ENCODE measurements around the gene LCE3D. TPM values are rescaled to one million over a fixed set of nuclear protein-coding genes. Genes with fewer than 3 reads are reported as not detected.
"Not testable (repeated sequence)": the region's sequence is repeated elsewhere in the genome, so short reads cannot be mapped to it uniquely, and the experiment has no call there.

Gene LCE3D
- polyA plus RNA-seq, 1 donor from 2014 or later, result not detected

GRCh38 chr1:152565115-152565514 is 15.2 kb downstream of the LCE3D start:
- Histone ChIP-seq H3K27me3 (ENCODE audit: insufficient read depth, low read depth, low read length) (no peaks in the 10 kb centered on the region), H2AFZ (ENCODE audit: low read depth, low read length) (no peak overlapping the region), H3K9ac (ENCODE audit: low read length) (no peak overlapping the region), H3K9me2 (ENCODE audit: insufficient read depth, low read length) (no peaks in the 10 kb centered on the region), H3K36me3 (ENCODE audit: insufficient read depth, low read length) (no peaks in the 10 kb centered on the region), H4K20me1 (ENCODE audit: insufficient read depth) (no peaks in the 10 kb centered on the region), H3K4me2 (ENCODE audit: low read length) (no peak overlapping the region), H3K9me3 (ENCODE audit: low read length) (no peaks in the 10 kb centered on the region), H3K27ac (ENCODE audit: low read length) (no peak overlapping the region), H3K79me2 (replicated peaks; ENCODE audit: insufficient read depth, low read length) (no peaks in the 10 kb centered on the region), H3K4me3 (ENCODE audit: low read length) (no peak overlapping the region), H3F3A (ENCODE audit: insufficient read depth, low read length, poor library complexity, severe bottlenecking) (no peaks in the 10 kb centered on the region)
- TF ChIP-seq TAF1 (IDR thresholded peaks at IDR 0.05; ENCODE audit: low read depth) (no peak), SMC3 (conservative IDR thresholded peaks at IDR 0.05; ENCODE audit: poor library complexity) (no peak), POLR2AphosphoS5 (IDR thresholded peaks at IDR 0.05) (no peak), REST (IDR thresholded peaks at IDR 0.05; ENCODE audit: borderline replicate concordance) (no peak), EZH2 (IDR thresholded peaks at IDR 0.05; ENCODE audit: borderline replicate concordance, insufficient read depth, low read length, poor library complexity, severe bottlenecking) (no peak), EP300 (conservative IDR thresholded peaks at IDR 0.05; ENCODE audit: poor library complexity, severe bottlenecking) (no peak), MXI1 (conservative IDR thresholded peaks at IDR 0.05; ENCODE audit: poor library complexity, severe bottlenecking) (no peak), RAD21 (conservative IDR thresholded peaks at IDR 0.05) (no peak)
- TF ChIP-seq, protein P1, sequence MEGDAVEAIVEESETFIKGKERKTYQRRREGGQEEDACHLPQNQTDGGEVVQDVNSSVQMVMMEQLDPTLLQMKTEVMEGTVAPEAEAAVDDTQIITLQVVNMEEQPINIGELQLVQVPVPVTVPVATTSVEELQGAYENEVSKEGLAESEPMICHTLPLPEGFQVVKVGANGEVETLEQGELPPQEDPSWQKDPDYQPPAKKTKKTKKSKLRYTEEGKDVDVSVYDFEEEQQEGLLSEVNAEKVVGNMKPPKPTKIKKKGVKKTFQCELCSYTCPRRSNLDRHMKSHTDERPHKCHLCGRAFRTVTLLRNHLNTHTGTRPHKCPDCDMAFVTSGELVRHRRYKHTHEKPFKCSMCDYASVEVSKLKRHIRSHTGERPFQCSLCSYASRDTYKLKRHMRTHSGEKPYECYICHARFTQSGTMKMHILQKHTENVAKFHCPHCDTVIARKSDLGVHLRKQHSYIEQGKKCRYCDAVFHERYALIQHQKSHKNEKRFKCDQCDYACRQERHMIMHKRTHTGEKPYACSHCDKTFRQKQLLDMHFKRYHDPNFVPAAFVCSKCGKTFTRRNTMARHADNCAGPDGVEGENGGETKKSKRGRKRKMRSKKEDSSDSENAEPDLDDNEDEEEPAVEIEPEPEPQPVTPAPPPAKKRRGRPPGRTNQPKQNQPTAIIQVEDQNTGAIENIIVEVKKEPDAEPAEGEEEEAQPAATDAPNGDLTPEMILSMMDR (IDR thresholded peaks at IDR 0.05; ENCODE audit: poor library complexity, severe bottlenecking), result no peak

- not testable (repeated sequence) for H3K27ac ChIP-seq (ENCODE audit: low read length); H3K9me3 ChIP-seq (ENCODE audit: low read length); H3K4me2 ChIP-seq (ENCODE audit: low read length); H3K9me2 ChIP-seq (ENCODE audit: insufficient read depth, low read length); H3K4me3 ChIP-seq (ENCODE audit: low read length); H3K27me3 ChIP-seq (ENCODE audit: insufficient read depth, low read depth, low read length); H3K36me3 ChIP-seq (ENCODE audit: insufficient read depth, low read length); H3K79me2 ChIP-seq (replicated peaks; ENCODE audit: insufficient read depth, low read length); H3K9ac ChIP-seq (ENCODE audit: low read length); H4K20me1 ChIP-seq (ENCODE audit: insufficient read depth); H2AFZ ChIP-seq (ENCODE audit: low read depth, low read length); H3F3A ChIP-seq (ENCODE audit: insufficient read depth, low read length, poor library complexity, severe bottlenecking)
Observed at GRCh38 chr1:152548358-152548757, 32.0 kb downstream of the LCE3D start.

DNA sequence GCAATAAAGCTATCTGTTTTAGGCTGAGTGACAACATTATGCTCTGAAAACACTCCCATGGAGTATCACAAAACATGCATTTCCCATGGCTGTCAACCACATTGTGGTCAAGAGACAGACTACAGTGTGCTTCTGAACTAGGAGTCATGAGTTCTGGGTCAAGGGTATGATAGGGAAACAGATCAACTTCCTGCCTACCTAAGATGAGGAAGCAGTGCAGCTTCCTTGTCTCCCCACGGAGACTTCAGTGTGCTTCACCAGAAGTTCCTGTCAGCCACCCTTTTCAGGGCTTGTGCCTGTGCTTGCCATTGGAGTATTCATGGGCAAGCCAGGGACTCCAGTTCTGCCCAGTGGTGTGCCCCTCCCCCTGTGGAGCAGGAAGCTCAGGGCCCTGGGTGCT is 33.6 kb downstream of the LCE3D start:
- Histone ChIP-seq H3F3A (ENCODE audit: insufficient read depth, low read length, poor library complexity, severe bottlenecking) (no peaks in the 10 kb centered on the region), H3K36me3 (ENCODE audit: insufficient read depth, low read length) (no peaks in the 10 kb centered on the region), H3K9me3 (ENCODE audit: low read length) (peaks cover 9% of the 10 kb centered on the region), H3K4me2 (ENCODE audit: low read length) (no peak overlapping the region), H3K9ac (ENCODE audit: low read length) (no peak overlapping the region), H3K27ac (ENCODE audit: low read length) (no peak overlapping the region), H3K79me2 (replicated peaks; ENCODE audit: insufficient read depth, low read length) (no peaks in the 10 kb centered on the region), H3K4me3 (ENCODE audit: low read length) (no peak overlapping the region), H2AFZ (ENCODE audit: low read depth, low read length) (no peak overlapping the region), H3K9me2 (ENCODE audit: insufficient read depth, low read length) (no peaks in the 10 kb centered on the region), H3K27me3 (ENCODE audit: insufficient read depth, low read depth, low read length) (no peaks in the 10 kb centered on the region), H4K20me1 (ENCODE audit: insufficient read depth) (no peaks in the 10 kb centered on the region)
- TF ChIP-seq MXI1 (conservative IDR thresholded peaks at IDR 0.05; ENCODE audit: poor library complexity, severe bottlenecking), result no peak
